ENCODE results near the gene XCR1. TPM values are rescaled to one million over a fixed set of nuclear protein-coding genes. Genes with fewer than 3 reads are reported as not detected.
A peak's percentile ranks its signal among the peaks of the same experiment; 100 is the strongest.

XCR1 gene
- total RNA-seq, 1 experiment from 2014 or later = not detected

- Histone ChIP-seq H3K4me1 (ENCODE audit: control insufficient read depth in 1 of 2, insufficient read depth in 2 of 2, low read length in 2 of 2) (peaks cover 9 to 11% of the 10 kb centered on the region in 2 experiments; a peak in 3 of 4 replicates), H4K20me1 (ENCODE audit: insufficient read depth) (no peaks in the 10 kb centered on the region), H3K79me2 (ENCODE audit: insufficient read depth, low read length) (no peaks in the 10 kb centered on the region), H3K36me3 (ENCODE audit: control insufficient read depth in 1 of 2, insufficient read depth in 2 of 2, low read length in 2 of 2) (no peaks in the 10 kb centered on the region), H2AFZ (ENCODE audit: low read depth, low read length, poor library complexity, severe bottlenecking) (no peak overlapping the region), H3K27me3 (ENCODE audit: insufficient read depth, low read length) (peaks cover 14% of the 10 kb centered on the region; the same call in 1 of the 2 replicates), H3K9me3 (ENCODE audit: control insufficient read depth in 1 of 2, insufficient read depth in 1 of 2, low read depth in 1 of 2, low read length in 2 of 2) (no peaks in the 10 kb centered on the region), H3K4me3 (replicated peaks in 1 of 2; ENCODE audit: low read depth in 1 of 2, low read length in 2 of 2) (no peak overlapping the region), H3K27ac (ENCODE audit: low read depth, low read length) (no peak overlapping the region), H3K9ac (ENCODE audit: low read length) (no peak overlapping the region), H3K4me2 (ENCODE audit: low read length) (peak overlapping the region; percentile 44), H3K9me2 (ENCODE audit: insufficient read depth) (no peaks in the 10 kb centered on the region)
- ATAC-seq (peak; percentile 15; the same call in 1 of the 2 replicates), DNase-seq (ENCODE audit: low read depth, low spot score) (no peak)
- intact Hi-C loops (cut with micrococcal nuclease) = no loop called here
- ChIA-PET RAD21 (ENCODE audit: low non-redundant PET in 1 of 2, low total read pairs in 2 of 2, uncharacterized antibody in 2 of 2, unreplicated experiment in 2 of 2) (no interaction called here), CTCF (interaction anchor here (1.8 kb wide), 1 partner anchor 9 kb away, joined by 5 read pairs; no protein-coding TSS in a partner anchor), POLR2A (interaction anchor here (0.6 kb wide), 1 partner anchor 54 kb away, joined by 4 read pairs; no protein-coding TSS in a partner anchor)
- TF ChIP-seq RAD21 (IDR thresholded peaks at IDR 0.05; ENCODE audit: low read depth) (no peak), EGR1 (IDR thresholded peaks at IDR 0.05; ENCODE audit: low read depth) (no peak)
- BruUV-seq (replicated peaks) = no TSS peak
These were observed 38.5 kb upstream of the XCR1 start for GRCh38 chr3:46065750-46066256.

GRCh38 chr3:46065294-46065705, 38.0 kb upstream of the XCR1 start:
- H3K4me1 ChIP-seq (ENCODE audit: control insufficient read depth in 1 of 2, insufficient read depth in 2 of 2, low read length in 2 of 2) = peaks cover 9 to 11% of the 10 kb centered on the region in 2 experiments; a peak in 3 of 4 replicates
- intact Hi-C loops (cut with micrococcal nuclease) = no loop called here
- peaks cover 14% of the 10 kb centered on the region; the same call in 1 of the 2 replicates for H3K27me3 ChIP-seq (ENCODE audit: insufficient read depth, low read length)
- no peaks in the 10 kb centered on the region for H3K36me3 ChIP-seq (ENCODE audit: control insufficient read depth in 1 of 2, insufficient read depth in 2 of 2, low read length in 2 of 2)
- DNase-seq (ENCODE audit: low read depth, low spot score) (peak; percentile 33), ATAC-seq (peak; percentile 94)
- H2AFZ ChIP-seq (ENCODE audit: low read depth, low read length, poor library complexity, severe bottlenecking) = no peak overlapping the region
- ChIA-PET CTCF (interaction anchor here (1.0 to 1.8 kb wide), 2 partner anchors 10 to 14 kb away, joined by 5 to 6 read pairs; no protein-coding TSS in a partner anchor), POLR2A (no interaction called here), RAD21 (ENCODE audit: low non-redundant PET in 1 of 2, low total read pairs in 2 of 2, uncharacterized antibody in 2 of 2, unreplicated experiment in 2 of 2) (interaction anchor here in 1 of 2 experiments (1.6 kb wide), 1 partner anchor 14 kb away, joined by 4 read pairs; no protein-coding TSS in a partner anchor)
- no peak overlapping the region for H3K9ac ChIP-seq (ENCODE audit: low read length)
- no peaks in the 10 kb centered on the region for H3K79me2 ChIP-seq (ENCODE audit: insufficient read depth, low read length)
- TF ChIP-seq ZNF274 (IDR thresholded peaks at IDR 0.05; ENCODE audit: low read depth, low read length) (no peak), EZH2phosphoT487 (IDR thresholded peaks at IDR 0.05; ENCODE audit: borderline replicate concordance) (no peak), CTCF (IDR thresholded peaks at IDR 0.05 in 2 of 3, conservative IDR thresholded peaks at IDR 0.05 in 1 of 3; ENCODE audit: borderline replicate concordance in 1 of 3, insufficient read depth in 1 of 3, low read depth in 2 of 3, low read length in 2 of 3) (no peak), JUND (IDR thresholded peaks at IDR 0.05) (no peak), ZFX (IDR thresholded peaks at IDR 0.05) (no peak), SP1 (IDR thresholded peaks at IDR 0.05; ENCODE audit: low read depth) (0 out of 2 replicates have a peak, but pooled peaks have one; percentile 27), ELF1 (IDR thresholded peaks at IDR 0.05; ENCODE audit: borderline replicate concordance, low read depth) (no peak), TCF7L2 (IDR thresholded peaks at IDR 0.05; ENCODE audit: borderline replicate concordance, extremely low read depth, insufficient read depth, insufficient read length) (peak; percentile 95), EZH2 (IDR thresholded peaks at IDR 0.05) (no peak)
- no peaks in the 10 kb centered on the region for H4K20me1 ChIP-seq (ENCODE audit: insufficient read depth)
- no peak overlapping the region for H3K4me3 ChIP-seq (replicated peaks in 1 of 2; ENCODE audit: low read depth in 1 of 2, low read length in 2 of 2)
- no peaks in the 10 kb centered on the region for H3K9me2 ChIP-seq (ENCODE audit: insufficient read depth)
- BruUV-seq (replicated peaks) = no TSS peak
- no peak overlapping the region for H3K27ac ChIP-seq (ENCODE audit: low read depth, low read length)
- H3K9me3 ChIP-seq (ENCODE audit: control insufficient read depth in 1 of 2, insufficient read depth in 1 of 2, low read depth in 1 of 2, low read length in 2 of 2) = no peaks in the 10 kb centered on the region
- peak overlapping the region; percentile 44 for H3K4me2 ChIP-seq (ENCODE audit: low read length)

Data from HCT116 (cell line).